ENCODE measurements around the gene PLPP1.

Gene PLPP1

DNA sequence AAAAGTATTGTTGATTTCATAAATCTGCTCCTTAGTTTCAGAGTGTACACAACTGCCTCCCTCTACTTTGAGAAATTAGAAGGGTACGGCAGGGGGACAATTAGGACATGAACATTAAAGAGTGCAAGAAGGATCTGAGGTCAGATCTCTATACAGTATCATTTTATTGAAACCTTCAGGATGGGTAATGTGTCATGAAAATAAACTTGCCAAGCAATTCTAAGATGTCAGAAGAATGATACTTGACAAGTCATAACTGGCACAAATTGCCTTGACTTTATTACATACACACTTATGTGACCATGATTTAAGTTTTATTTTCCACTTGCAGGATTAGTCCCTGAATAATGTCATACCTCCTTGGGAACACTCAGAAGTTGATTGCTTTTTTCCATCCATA is 92.8 kb downstream of the PLPP1 start:
- no peak for DNase-seq

DNA sequence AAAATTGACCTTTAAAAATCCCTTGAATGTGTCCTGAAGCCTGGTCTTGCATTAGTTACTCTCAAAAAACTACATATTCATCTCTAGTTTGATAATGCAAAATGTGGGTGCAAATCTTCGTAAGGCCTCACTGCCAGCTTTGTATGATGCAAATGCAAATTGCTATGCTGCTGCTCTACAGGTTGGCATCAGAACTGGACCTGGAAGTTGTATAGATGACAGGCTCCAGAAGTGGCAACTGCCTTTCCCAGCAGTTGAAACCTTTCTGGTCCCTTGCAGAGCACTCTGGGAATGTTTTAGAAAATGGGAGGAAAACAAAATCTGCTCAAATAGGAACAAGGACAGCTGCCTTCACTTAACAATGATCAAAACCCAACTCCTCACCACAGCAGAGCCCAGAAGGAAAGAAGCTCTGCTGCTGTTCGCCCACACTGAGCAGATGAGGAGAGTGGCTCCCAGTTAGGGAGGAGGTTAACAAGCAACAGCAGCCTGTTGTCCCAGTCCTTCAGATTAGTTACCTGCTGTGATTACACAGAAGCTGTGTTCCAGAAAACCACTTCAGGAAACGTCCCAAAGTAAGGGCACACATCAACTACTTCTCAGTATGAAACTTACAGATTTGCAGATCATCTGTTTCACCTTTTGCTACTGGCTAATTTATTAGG is 93.5 kb downstream of the PLPP1 start:
- DNase-seq: no peak

DNA sequence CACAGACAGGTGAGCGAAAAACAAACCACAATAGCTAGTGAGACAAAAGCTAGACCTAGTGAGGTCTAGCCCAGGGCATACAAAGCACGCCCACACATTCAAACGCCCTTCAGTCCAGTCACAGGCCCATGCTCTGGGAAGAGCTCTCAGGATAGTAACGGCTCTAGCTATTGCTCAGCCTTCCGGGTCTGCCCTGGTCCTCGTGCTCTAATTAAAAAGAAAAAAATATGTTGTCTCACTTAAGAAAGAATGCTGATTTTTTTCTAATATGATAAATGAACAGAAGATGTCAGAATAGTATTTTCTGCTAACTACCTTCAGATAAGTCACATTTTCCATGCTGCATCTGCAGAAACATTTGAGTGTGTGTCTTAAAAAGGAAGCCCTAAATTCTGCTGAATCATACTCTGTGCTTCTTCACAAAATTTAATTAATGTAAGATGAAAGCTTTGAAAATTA is 94.5 kb downstream of the PLPP1 start:
- DNase-seq: peak; percentile 22 to 55 (median 31)

DNA sequence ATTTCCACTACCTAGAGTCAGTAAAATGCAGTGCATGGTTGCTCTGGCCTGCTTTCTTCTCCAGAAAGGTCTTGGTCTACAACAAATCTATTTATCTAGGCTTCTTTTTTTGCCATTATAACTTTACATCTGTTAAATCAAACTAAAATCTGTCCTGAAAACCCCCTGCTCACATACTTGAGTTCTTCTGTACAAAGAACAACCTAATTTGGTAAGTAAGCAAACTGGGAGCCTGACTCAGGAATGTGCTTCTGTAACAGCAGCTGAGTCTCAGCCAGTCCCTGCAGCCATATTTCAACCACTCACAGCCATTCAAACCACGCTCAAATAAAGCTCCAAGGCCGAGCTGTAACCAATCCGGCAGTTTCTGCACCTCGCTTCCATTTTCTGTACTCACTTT is 95.8 kb downstream of the PLPP1 start:
- DNase-seq: no peak

DNA sequence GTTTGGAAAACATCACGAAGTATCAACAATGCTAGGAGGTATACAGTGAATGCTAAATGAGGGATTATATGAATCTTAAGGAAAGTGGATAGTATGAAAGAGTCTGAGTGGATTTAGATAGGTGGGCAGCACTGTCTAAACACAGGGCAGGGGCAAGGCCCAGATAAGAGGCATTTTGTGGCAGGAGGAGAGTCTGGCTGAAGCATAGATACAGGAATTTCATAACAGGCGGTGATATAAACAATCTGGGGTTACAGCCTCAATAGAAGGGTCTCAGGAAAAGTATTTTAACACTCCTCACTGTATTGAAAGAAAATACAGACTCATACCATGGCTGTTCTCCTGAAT is 96.9 kb downstream of the PLPP1 start:
- DNase-seq: no peak

DNA sequence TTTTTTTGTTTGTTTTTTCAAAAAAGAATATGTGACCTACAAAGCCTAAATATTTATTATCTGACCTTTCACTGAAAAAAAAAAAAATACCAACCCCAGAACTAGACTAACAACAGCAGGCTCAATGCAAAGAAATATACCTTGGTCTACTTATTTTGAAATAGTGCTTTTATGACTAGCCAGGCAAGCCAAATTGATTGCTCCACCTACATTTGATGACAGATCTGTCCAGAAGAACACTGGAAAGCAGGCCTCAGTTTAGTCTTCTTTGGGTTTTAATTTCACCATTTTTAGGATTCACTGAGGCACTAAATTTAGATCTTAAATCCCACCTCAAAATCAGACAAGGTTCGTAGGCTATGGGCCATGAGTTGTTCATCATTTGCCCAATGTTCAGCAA is 97.3 kb downstream of the PLPP1 start:
- DNase-seq: no peak

DNA sequence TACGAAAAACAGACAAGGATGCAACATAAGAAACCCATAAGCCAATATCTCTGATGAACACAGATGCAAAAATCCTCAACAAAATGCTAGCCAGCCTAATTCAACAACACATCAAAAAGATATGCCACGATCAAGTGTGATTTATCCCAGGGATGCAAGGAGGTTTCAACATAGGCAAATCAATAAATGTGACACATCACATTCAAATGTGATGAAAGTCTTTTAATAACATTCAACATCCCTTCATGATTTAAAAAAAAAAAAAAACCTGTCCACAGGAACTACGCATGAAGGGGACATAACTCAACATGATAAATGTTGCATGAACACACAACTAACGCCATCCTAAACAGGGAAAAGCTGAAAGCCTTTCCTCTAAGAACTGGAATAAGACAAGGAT is 102.2 kb downstream of the PLPP1 start:
- no peak for DNase-seq

DNA sequence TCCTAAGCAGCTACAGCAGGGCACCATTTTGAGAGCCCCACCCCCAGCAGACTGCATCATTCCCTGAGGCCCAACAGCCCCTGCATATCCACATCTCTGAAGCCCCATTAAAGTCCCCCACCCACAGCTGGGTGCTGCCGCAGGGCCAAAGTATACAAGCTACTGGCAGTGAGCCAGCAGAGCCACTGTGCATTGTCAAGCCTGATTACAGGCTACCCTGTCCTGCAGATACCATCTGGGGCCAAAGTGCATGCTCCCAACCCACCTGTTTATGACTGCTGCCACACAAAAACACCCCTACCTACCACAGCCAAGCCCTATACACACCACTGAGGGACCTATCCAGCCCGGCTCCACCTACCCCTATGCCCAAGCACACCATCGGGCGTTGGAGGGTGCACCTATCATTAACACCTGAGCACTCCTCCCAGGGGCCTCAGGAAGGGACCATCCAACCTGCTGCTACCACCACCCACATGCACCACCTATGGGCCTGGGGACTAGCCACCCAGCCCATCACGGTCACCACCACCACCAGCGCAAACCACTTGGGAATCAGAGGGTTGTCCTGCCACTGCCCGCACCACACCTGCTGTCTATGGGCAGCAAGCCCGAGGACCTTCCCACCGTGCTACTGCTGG is 105.0 kb downstream of the PLPP1 start:
- no peak for DNase-seq

DNA sequence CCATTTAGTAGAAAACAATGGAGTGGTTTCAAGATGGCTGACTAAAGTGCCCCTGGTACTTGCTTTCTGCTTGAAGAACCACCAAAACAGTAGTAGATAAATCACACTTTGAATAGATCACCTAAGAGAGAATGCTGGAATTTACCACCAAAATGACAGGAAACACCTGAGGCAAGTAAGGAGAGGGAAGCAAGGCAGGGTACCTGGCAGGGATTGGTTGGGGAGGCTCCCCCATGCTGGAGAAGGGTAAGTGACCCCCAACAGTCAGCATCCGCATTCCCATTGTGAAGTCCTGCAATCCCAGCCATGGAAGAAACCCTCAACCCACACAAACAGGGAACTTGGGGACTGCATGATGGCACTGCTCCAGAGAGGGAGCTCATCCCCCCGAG is 105.5 kb downstream of the PLPP1 start:
- no peak for DNase-seq

DNA sequence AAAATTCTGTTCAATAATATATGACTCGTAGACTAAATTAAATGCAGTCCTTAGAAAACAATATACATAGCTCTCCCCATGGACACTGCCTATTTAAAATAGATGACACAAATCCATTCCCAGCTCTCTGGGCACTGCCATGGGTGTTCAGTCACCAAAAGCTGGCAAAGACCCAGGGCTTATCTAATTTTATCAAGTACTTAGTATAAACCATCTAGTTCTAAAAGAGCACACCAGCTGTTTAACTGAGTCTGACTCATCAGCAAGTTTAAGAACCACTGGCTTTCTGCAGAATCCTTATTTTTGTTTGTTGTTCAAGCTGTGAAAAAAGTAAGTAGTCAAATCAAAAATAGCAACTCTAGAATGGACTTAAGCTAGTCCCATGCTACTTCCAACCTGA is 107.6 kb downstream of the PLPP1 start:
- no peak for DNase-seq

DNA sequence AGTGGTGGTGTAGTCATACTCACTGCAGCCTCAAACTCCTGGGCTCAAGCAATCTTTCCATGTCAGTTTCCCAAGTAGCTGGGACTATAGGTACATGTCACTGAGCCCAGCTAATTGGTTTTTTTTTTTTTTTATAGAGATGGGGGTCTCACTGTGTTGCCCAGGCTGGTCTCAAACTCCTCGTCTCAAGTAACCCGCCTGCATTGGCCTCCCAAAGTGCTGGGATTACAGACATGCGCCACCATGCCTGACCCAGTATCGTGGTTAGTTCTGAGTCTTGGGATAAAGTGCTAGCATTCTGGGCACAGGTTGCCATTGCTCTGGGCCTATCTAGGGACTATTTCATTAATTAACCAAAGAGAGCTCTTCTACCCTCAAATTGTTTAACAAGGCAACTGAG is 108.3 kb downstream of the PLPP1 start:
- no peak for DNase-seq

DNA sequence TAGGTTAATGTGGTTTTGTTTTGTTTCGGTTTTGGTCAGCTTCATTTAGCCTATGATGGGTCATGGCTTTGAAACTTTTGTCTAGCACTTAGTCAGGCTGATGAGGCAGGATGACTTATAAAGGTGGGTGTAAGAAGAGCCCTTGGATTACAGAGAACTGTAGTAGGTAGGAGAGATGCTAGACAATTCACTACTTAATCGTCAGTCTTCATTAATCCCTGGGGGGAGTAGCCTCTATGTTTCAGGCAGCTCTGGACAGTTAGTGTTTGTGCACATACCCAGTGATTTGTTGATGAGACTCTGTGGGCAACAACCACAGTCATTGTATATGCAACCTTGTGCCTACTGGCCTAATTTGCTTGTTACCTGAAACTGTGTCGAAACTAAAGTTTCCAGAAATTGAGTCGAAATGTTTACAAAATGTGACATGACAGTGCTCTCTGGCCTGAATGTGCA is 113.7 kb downstream of the PLPP1 start:
- no peak for DNase-seq

DNA sequence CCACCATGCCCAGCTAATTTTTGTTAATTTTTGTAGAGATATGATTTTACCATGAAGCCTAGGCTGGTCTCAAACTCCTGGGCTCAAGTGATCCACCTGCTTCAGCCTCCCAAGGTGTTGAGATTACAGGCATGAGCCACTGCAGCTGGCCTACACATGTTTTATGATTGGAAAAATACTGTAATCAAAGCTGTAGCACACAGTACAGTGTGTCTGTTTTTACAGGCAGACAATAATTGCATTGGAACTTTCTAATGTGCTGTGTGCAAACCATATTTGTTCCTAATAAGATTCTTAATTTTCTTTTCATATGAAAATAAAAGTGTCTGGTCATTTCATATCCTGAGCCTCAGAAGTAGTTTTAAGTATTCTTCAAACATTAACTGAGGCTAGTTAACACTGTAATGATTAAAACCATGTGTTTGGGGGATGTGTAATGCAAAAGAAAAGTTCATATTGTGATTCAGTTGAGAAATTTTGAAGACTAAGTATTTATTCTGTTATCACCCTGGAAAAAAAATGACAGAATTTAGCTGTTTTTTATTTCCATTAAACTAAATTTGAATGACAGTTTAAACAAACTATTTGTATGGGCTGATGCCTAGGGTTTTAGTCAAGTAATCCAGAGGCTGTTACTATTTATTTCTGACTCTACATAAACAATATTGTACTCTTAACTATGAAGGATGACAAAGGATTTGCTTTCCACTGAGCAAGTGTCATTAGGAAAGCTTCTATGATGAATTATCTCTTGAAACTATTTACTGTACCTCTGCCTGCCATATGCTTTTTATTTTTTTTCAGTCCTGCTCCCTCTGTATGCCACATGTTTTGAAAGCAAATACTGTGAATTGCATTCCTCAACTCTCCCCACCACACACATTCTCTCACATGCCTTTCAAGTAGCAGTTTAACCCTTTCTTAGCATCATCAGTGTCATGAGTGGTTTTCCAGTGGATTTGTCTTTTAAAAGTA is 115.5 kb downstream of the PLPP1 start:
- DNase-seq: no peak

DNA sequence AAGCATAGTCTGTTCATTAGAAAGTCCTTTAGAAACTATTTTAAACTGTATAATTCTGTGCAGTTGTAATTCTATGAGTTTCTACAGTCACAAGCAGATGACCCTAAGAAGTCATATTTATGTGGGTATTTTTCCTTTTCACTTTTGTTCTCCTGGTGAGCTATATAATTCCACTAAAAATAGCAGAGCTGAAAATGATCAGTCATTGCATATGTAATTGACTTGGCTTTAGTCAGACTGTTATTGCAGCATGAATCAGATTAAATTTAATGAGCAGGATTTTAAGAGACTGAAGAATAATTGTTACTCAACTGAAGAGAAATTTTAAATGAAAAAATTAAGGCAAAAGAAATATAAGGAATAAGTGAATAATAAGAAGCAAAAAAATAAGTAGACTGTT is 118.5 kb downstream of the PLPP1 start:
- DNase-seq: no peak

DNA sequence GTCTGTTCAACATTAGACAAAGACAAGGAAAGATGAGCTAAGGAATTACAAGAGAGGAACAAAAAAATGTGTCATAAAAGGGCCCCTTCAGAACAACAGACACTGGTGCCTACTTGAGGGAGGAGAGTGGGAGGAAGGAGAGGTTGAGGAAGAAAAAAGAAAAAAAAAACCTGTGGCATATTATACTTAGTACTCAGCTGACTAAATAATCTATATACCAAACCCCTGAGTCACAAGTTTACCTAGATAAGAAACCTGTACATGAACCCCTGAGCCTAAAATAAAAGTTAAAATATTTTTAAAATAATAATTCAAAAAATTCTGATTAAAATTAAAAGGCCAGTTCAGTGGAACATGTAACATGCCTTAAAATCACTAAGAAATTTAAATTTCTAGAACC is 119.7 kb downstream of the PLPP1 start:
- DNase-seq: no peak

DNA sequence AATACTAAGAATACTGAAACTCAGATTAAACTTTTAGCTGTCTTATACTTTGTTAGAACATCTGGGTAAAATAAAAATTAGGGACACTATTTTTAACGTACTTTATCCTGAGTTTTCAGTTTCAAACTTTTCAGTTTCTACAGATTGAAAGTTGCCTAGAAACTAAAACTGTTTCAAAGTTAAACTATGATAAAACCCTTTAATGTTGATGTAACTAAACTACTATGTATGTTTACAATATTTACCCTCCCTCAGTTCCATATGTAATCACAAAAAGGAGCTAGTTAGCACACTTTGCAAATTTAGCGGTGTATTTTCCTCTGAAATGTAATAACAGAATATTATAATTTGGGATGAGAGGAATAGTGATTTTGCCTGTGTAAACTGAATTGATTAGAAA is 121.1 kb downstream of the PLPP1 start:
- no peak for DNase-seq

DNA sequence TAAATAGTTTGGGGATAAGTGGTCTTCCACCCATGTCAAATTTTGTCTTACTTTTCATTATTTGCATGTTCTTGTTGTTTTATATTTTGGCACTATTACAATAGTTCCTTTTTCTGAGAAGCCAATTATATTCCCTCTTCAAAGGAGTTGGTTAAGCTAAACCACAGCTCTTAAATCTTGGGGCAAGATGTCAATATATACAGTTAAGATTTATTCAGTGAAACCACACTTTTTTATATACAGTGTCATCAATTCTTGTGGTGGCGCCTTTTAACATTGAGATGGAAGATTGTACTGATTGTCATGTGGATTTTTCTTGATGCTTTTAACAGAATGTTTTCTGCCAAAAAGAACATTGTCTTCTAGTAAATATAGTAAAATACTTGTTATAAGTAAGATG is 122.9 kb downstream of the PLPP1 start:
- DNase-seq: no peak

DNA sequence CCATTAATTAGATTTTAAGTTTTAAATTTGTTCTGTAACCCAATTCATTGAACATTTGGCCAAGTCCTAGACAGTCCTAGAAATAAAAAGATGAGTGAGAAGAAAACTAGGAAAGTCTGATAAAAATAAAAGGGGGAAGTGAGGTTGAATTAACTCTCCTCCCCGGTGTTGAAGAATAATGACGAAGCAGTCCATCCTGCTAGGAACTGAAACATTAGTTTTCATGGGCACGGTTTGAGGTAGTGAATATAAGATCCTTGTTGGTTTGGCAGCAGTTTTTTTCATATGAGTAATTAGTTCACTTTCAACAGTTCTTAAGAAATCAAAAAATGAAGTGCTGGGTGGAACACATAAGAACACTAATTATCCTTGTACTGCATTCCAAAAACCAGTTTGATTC is 123.9 kb downstream of the PLPP1 start:
- peak; percentile 30 to 52 (median 46) for DNase-seq

DNA sequence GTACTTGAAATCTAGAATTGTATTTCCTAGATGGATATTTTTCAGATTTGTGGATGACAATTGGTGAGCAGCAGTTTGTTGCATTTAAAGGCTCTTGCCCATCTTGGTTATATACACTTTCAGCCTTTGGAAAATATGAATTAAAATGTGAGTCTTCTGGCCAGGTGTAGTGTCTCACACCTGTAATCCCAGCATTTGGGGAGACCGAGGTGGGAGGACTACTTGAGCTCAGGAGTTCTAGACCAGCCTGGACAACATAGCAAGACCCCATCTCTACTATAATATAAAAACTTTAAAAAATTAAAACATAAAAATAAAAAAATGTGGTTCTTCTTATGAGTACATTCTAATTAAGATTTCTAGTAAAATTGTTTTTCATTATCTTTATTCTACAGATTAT is 125.0 kb downstream of the PLPP1 start:
- no peak for DNase-seq

DNA sequence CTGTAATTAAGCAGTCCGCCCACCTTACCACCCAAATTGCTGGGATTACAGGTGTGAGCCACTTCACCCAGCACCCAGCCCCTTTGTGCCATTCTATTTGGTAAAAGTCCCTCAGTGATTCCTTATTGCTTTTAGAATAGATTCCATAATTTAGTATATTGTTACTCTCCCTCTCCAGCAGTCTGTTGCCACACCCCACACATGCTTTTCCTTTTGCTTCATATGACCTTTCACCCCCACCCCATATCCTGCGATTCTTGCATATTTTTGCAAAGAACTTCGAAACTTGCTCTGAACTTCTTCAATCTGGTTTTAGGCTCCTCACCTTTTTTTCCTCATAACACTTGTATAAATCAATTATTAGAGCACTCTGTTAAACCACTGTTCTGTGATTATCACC is 126.8 kb downstream of the PLPP1 start:
- DNase-seq: no peak

DNA sequence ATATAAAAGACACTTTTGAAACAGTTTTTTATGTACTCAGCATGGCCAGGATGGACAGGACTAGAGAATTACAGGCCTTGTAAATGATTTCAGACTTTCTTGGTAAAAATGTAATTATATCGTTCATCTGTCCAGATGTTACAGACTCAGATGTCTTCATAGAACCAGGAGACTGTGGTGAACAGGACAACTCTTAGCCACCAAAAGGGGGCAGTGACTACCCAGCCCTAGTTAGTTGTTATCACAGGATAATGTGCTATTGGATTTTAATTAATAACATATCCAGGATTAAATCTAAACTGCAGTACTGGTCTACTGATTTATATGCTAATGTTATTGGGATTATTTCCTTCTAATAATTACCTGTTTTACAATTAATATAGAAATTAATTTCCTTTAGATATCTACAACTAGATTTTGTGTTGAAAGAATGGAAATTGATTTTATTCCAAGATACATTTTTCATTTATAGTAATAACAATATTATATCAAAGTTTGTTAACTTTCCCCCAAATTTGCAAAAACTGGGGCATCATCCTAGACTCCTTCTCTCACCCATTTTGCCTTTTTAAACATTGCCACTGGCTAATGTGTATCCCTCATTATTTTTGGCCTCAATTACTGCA is 127.6 kb downstream of the PLPP1 start:
- DNase-seq: peak; percentile 22 to 39 (median 24)

DNA sequence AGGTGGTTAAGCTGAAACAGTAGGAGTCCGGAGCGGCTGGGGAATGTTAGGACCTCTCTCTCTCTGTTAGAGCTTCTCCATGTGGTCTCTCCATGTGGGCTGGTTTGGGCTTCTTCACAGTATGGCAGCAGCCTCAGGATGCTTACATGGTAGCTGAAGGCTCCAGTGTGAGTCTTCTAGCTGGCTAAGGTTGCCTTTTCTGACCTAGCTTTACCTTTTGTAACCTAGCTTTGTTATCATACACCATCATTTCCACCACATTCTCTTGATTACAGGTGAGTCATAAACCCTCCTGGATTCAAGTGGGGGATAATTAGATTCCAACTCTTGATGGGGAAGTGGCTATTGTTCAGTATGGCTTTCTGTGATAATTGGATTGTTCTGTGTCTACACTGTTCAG is 128.5 kb downstream of the PLPP1 start:
- DNase-seq: no peak

DNA sequence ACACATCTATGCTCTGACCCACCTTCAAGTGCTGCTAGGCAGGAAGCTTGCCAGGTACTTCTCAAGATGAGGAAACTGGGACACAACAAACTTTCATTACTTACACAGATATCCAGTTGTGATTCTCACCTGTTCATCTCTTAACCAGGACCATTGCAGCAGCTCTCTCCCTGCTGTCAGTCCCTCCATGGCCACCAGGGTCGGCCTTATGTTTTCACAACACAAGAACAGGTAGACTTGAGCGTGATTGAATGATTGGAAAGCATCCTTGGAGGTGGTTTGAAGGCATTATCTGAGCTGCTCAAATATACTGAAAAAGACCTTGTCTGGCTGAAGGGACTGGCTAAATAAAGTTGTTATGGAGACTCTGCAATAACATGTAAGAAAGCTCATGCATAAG is 132.6 kb downstream of the PLPP1 start:
- no peak for DNase-seq

All from suppressor macrophage treated with lipopolysaccharide for 1 hour (primary cell).